Measurements from ENCODE around the gene MAL. TPM values are rescaled to one million over a fixed set of nuclear protein-coding genes. Genes with fewer than 3 reads are reported as not detected.

Gene MAL
- total RNA-seq, 1 donor from 2014 or later: 101 TPM

DNA sequence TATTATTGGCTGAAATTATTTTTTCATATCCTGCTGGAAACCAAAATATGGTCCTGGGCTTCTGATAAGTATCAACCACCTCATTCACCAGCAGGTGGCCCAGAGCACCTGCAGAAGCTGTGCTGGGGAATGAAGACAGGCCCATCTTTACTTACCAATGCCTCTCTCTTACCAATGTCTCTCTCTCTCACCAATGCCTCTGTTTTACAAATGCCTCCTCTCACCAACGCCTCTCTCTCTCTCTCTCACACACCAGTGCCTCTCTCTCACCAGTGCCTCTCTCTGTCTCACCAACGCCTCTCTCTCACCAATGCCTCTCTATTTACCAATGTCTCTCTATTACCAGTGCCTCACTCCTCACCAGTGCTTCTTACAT lies 2.3 kb upstream of the MAL start:
- Mint-ChIP-seq H3K4me3 (ENCODE audit: low read depth) (peak overlapping the region; percentile 38), H3K9me3 (no peaks in the 10 kb centered on the region), H3K27ac (peak overlapping the region; percentile 48), H3K27me3 (ENCODE audit: low read depth) (no peaks in the 10 kb centered on the region), H3K4me1 (ENCODE audit: low read depth) (peaks cover 49% of the 10 kb centered on the region), H3K36me3 (ENCODE audit: low read depth) (peaks cover 19% of the 10 kb centered on the region)
- peak; percentile 46 for DNase-seq (ENCODE audit: low spot score)
- intact Hi-C loops (cut with micrococcal nuclease): loop anchor here (2.0 kb wide), 2 partner anchors 18 to 142 kb away; partner anchors contain the start of gene ZNF2

DNA sequence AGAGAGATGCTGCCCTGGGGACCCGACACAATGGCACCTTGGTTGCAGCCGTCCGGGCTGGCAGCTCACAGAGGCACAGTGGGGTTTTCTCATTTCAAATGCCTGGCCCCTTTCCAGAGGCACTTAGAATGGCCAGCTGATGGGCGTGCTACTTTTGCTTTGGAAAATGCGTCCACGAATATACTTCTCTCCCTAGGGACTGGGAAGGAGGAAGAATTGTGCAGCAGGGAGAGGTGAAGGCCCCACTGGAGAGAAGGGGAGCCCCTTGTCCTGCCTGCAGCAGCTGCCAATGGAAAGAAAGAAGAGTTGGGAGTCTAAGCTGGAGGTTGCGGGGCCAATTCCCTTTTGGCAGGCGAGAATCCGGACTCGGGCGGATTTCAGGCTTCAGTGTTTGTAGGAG lies 1.1 kb upstream of the MAL start:
- peak overlapping the region; percentile 43 for H3K27ac Mint-ChIP-seq
- H3K4me1 Mint-ChIP-seq (ENCODE audit: low read depth): peaks cover 60% of the 10 kb centered on the region
- H3K9me3 Mint-ChIP-seq: no peaks in the 10 kb centered on the region
- peak overlapping the region; percentile 78 for H3K4me3 Mint-ChIP-seq (ENCODE audit: low read depth)
- intact Hi-C loops (cut with micrococcal nuclease): no loop called here
- no peaks in the 10 kb centered on the region for H3K27me3 Mint-ChIP-seq (ENCODE audit: low read depth)
- no peak for DNase-seq (ENCODE audit: low spot score)
- peaks cover 29% of the 10 kb centered on the region for H3K36me3 Mint-ChIP-seq (ENCODE audit: low read depth)

DNA sequence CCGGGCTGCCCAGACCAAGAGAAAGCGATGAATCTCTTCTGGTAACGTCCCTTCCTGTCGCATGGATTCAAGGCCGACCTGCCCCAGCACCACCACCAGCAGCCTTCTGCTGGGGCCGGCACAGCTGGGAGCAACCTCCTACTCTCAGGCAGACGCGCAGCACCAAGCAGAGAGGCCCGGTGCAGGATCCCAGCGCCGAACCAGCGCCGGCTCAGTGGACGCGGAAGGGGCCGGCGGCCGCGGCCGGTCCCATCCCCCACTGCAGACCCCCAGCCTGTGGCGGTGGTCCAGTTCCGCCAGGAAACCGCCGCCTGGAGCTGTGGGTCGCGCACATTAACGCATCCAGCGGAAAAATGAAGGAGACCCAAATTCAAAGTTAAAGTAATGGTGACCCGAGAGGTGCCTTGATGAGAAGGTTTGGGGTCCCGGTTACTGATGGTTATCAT lies 525 bp upstream of the MAL start:
- H3K4me3 Mint-ChIP-seq (ENCODE audit: low read depth): peak overlapping the region; percentile 78
- H3K27me3 Mint-ChIP-seq (ENCODE audit: low read depth): no peaks in the 10 kb centered on the region
- H3K27ac Mint-ChIP-seq: peak overlapping the region; percentile 76
- intact Hi-C loops (cut with micrococcal nuclease): loop anchor here (5.0 kb wide), 1 partner anchor 182 kb away; the partner anchor contains the start of gene ZNF892
- no peaks in the 10 kb centered on the region for H3K9me3 Mint-ChIP-seq
- peaks cover 35% of the 10 kb centered on the region for H3K36me3 Mint-ChIP-seq (ENCODE audit: low read depth)
- DNase-seq (ENCODE audit: low spot score): no peak
- peaks cover 65% of the 10 kb centered on the region for H3K4me1 Mint-ChIP-seq (ENCODE audit: low read depth)

DNA sequence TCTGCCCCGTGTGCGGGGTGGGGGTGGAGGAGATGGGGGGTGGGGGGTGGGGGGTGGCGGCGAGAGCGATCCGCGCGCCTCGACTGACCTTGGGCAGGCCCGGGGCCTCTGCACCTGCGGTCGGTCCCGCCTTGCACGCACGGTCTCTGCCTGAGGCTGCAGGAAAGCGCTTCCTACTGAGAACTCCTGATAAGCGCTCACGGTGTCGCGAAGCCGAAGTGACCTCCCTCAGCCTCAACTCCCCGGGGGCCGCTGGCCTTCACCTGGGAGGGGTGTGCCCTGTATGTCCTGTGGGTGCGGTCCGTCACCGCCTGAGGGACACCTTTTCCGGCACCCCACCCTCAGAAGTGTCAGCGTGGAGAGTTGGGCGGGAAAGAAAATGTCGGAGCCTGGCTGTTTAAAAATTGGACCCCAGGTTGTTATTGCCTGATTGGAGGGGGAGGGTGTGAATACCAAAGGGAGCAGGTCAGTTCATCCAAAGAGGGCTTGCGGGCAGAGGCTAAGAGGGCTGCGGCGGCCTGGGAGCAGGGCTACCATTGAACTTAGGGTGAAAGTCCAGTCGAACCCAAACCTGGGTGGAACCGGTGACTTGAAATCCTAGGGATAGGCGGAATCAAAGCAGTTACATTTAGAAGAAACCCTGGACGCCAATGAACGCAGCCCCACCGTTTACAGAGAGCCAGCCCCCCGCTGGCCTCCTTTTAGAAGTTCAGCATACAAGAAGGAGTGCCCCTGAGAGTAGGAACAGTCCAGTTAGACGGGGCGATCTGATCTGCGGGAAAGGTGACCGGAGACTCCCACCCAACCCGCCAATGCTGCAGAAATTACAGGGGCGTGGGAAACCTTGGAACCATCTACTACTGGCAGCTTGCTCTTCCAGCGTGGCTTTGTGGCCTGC lies 1.2 kb downstream of the MAL start:
- intact Hi-C loops (cut with micrococcal nuclease): loop anchor here (1.0 to 5.0 kb wide), 2 partner anchors 25 to 181 kb away; partner anchors contain the start of gene ZNF892
- Mint-ChIP-seq H3K27me3 (ENCODE audit: low read depth) (no peaks in the 10 kb centered on the region), H3K27ac (peak overlapping the region; percentile 87), H3K4me3 (ENCODE audit: low read depth) (peak overlapping the region; percentile 99), H3K4me1 (ENCODE audit: low read depth) (peaks cover 65% of the 10 kb centered on the region), H3K9me3 (no peaks in the 10 kb centered on the region), H3K36me3 (ENCODE audit: low read depth) (peaks cover 43% of the 10 kb centered on the region)
- peak; percentile 32 for DNase-seq (ENCODE audit: low spot score)

DNA sequence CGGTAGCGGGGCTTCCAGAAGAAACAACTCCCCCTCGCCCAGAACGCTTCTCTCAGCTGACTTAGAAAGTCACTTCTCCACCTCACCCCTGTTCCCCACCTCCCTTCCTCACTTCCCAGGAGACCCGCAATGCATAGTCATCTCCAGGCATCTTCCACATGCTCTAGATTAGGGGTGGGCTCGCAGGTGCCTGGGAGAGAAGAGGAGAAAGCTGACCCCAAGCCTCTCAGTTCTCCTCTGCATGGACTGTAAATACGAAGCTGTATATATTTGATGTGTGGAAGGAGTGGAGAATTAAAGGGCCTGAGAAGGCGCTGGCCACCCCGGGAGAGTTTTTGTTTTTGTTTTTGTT lies 1.8 kb downstream of the MAL start:
- no peaks in the 10 kb centered on the region for H3K9me3 Mint-ChIP-seq
- DNase-seq (ENCODE audit: low spot score): no peak
- intact Hi-C loops (cut with micrococcal nuclease): loop anchor here (5.0 kb wide), 1 partner anchor 180 kb away; the partner anchor contains the start of gene ZNF892
- H3K36me3 Mint-ChIP-seq (ENCODE audit: low read depth): peaks cover 46% of the 10 kb centered on the region
- H3K27ac Mint-ChIP-seq: peak overlapping the region; percentile 87
- H3K4me1 Mint-ChIP-seq (ENCODE audit: low read depth): peaks cover 61% of the 10 kb centered on the region
- no peaks in the 10 kb centered on the region for H3K27me3 Mint-ChIP-seq (ENCODE audit: low read depth)
- peak overlapping the region; percentile 99 for H3K4me3 Mint-ChIP-seq (ENCODE audit: low read depth)

DNA sequence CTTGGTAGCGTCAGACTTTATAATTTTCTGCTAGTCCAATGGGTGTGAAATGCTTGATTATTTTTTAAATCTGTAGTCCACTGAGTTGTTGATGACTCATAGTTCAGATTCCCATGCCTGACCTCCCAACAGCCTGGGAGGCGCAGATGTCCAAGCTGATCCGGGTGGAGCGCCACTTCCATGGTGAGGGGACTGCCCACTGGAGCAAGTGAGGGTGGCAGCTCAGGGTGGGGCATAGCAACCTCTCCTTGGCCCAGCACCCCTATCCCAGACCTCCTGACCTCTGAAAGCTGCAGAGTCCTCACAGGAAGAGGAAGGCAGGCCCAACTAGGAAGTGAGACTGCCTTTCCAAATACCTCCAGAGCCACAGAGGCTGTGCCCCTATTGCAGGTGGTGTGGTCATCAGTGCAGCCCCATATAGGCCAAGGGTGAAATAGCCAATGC lies 4.4 kb downstream of the MAL start:
- Mint-ChIP-seq H3K36me3 (ENCODE audit: low read depth) (peaks cover 46% of the 10 kb centered on the region), H3K27me3 (ENCODE audit: low read depth) (no peaks in the 10 kb centered on the region), H3K27ac (no peak overlapping the region), H3K4me3 (ENCODE audit: low read depth) (peak overlapping the region; percentile 8), H3K9me3 (no peaks in the 10 kb centered on the region), H3K4me1 (ENCODE audit: low read depth) (peaks cover 36% of the 10 kb centered on the region)
- intact Hi-C loops (cut with micrococcal nuclease): loop anchor here (5.0 kb wide), 1 partner anchor 177 kb away; the partner anchor contains the start of gene ZNF892
- DNase-seq (ENCODE audit: low spot score): no peak

DNA sequence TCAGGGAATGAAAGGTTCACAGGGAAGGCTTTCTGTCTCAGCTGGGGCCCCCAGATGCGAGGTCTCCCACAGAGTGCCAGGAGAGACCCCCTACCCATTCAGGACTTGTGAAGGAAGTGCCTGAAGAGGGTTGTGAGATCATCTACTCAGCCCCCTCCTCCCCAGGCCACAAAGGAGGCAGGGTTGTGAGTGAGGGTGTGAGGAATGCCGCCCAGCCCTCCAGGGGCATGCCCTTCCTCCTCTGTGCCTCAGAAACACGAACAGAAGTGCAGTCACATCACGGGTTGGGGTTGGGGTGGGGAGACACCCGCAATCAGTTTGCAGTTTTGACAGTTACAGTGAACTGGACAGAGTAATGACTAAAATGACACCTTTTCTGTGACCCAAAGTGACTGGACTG lies 5.0 kb downstream of the MAL start:
- no peak for DNase-seq (ENCODE audit: low spot score)
- intact Hi-C loops (cut with micrococcal nuclease): no loop called here
- Mint-ChIP-seq H3K4me1 (ENCODE audit: low read depth) (peaks cover 36% of the 10 kb centered on the region), H3K9me3 (no peaks in the 10 kb centered on the region), H3K27ac (no peak overlapping the region), H3K4me3 (ENCODE audit: low read depth) (no peak overlapping the region), H3K36me3 (ENCODE audit: low read depth) (peaks cover 48% of the 10 kb centered on the region), H3K27me3 (ENCODE audit: low read depth) (no peaks in the 10 kb centered on the region)

DNA sequence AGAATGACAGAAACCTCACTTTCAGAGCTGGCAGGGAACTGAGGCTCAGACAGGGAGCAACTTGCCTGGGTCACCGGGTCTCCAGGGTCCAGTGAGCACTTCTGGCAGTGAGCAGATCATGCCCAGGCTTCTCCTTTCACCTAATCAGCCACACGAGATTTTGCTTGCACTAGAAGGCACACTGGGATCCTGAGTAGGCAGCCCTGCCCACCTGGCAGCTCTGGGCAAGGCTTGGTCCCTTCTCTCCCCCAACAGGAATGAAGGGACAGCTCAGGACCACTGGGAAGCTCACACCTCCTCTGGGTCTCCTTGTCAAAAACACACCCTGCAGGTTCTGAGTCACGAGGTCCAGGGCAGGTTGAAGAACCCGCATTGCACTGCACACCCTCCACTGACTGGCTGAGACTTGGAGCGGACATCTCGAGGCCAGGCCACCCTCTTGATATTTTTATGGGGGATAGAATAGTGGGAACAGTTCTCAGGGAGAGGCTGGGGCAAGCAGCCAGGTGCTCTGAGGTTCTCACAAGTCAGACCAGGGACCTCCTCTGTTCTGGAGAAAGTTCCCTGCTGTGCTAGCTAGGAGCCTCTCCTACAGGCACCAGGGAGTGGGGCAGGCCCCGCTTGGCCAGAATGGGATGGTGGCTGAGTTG lies 5.7 kb downstream of the MAL start:
- DNase-seq (ENCODE audit: low spot score): no peak
- H3K9me3 Mint-ChIP-seq: no peaks in the 10 kb centered on the region
- H3K36me3 Mint-ChIP-seq (ENCODE audit: low read depth): peaks cover 43% of the 10 kb centered on the region
- intact Hi-C loops (cut with micrococcal nuclease): no loop called here
- no peaks in the 10 kb centered on the region for H3K27me3 Mint-ChIP-seq (ENCODE audit: low read depth)
- no peak overlapping the region for H3K4me3 Mint-ChIP-seq (ENCODE audit: low read depth)
- no peak overlapping the region for H3K27ac Mint-ChIP-seq
- peaks cover 31% of the 10 kb centered on the region for H3K4me1 Mint-ChIP-seq (ENCODE audit: low read depth)

DNA sequence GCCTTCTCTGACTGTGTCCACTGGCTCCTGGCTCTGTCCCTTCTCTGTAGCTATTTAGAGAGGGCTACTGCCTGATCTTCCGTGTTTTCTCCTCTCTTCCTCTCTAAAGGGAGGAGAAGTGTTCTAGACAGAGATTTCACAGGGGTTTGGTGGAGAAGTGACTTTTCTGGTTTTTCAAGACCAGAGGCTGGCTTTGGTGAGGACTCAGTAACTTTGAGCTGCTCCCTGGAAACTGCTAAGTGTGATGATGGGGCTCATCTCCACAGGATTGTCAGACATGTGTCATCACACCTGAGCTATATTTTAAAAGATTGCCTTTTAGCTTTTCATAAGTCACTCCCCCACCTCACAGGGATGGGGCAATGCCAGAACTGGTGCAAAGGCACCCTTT lies 6.2 kb downstream of the MAL start:
- Mint-ChIP-seq H3K4me1 (ENCODE audit: low read depth) (peaks cover 33% of the 10 kb centered on the region), H3K27me3 (ENCODE audit: low read depth) (no peaks in the 10 kb centered on the region), H3K9me3 (peaks cover 4% of the 10 kb centered on the region), H3K4me3 (ENCODE audit: low read depth) (no peak overlapping the region), H3K27ac (no peak overlapping the region), H3K36me3 (ENCODE audit: low read depth) (peaks cover 46% of the 10 kb centered on the region)
- intact Hi-C loops (cut with micrococcal nuclease): no loop called here
- DNase-seq (ENCODE audit: low spot score): no peak

DNA sequence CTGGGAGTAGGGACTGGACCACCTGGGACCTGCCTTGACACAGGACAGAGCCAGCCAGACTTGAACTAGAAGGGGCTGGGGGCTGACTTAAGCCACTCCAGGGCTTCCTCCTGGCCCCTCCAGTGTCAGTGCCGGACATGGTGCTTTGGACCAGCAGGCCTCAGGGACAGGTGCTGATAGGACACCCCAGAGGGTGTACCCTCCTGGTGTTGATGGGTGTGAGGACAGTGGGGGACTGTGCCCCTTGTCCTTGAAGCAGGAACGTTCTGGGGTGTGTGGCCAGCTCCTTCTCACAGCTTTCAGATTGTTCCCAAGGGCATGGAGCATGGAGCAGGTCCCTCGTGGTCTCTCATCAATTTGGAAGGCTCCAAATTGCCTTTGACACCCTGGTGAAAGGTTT lies 6.8 kb downstream of the MAL start:
- no peaks in the 10 kb centered on the region for H3K27me3 Mint-ChIP-seq (ENCODE audit: low read depth)
- H3K9me3 Mint-ChIP-seq: peaks cover 11% of the 10 kb centered on the region
- intact Hi-C loops (cut with micrococcal nuclease): no loop called here
- H3K4me1 Mint-ChIP-seq (ENCODE audit: low read depth): peaks cover 33% of the 10 kb centered on the region
- DNase-seq (ENCODE audit: low spot score): no peak
- no peak overlapping the region for H3K4me3 Mint-ChIP-seq (ENCODE audit: low read depth)
- H3K27ac Mint-ChIP-seq: no peak overlapping the region
- H3K36me3 Mint-ChIP-seq (ENCODE audit: low read depth): peaks cover 46% of the 10 kb centered on the region

DNA sequence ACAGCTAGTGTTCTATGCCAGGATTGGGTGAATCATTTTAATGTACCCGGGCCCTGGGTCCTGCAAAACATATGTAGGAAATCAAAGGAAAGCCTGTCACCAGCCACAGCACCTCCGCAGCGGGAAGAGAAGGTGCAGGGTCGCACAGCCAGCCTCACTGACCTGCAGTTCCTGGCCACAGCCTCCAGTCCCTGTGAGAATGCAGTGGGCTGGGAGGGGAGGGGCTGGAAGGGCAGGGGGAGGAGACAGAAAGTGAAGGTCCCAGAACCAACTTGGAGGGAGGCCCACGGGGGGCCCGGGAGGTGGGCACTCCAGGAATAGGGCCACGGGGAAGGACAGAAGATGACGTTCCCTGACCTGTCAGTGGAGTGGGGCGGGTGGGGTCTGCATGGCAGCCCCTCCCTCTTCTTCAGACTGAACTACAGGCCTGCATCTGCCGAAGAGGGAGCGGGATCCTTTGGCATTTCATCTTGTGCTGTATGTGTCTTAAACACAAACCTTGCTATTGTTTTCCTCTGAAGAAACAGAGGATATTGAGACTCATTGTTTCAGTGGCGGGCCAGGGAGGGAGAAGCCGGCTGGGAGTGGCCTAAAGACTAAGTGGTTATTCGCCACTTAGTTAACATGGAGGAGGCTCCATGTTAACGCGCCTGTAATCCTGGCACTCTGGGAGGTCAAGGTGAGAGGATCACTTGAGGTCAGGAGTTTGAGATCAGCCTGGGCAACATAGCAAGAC lies 7.5 kb downstream of the MAL start:
- Mint-ChIP-seq H3K9me3 (peaks cover 18% of the 10 kb centered on the region), H3K4me3 (ENCODE audit: low read depth) (no peak overlapping the region), H3K36me3 (ENCODE audit: low read depth) (peaks cover 47% of the 10 kb centered on the region), H3K4me1 (ENCODE audit: low read depth) (peaks cover 35% of the 10 kb centered on the region), H3K27me3 (ENCODE audit: low read depth) (no peaks in the 10 kb centered on the region), H3K27ac (no peak overlapping the region)
- DNase-seq (ENCODE audit: low spot score): no peak
- intact Hi-C loops (cut with micrococcal nuclease): no loop called here

DNA sequence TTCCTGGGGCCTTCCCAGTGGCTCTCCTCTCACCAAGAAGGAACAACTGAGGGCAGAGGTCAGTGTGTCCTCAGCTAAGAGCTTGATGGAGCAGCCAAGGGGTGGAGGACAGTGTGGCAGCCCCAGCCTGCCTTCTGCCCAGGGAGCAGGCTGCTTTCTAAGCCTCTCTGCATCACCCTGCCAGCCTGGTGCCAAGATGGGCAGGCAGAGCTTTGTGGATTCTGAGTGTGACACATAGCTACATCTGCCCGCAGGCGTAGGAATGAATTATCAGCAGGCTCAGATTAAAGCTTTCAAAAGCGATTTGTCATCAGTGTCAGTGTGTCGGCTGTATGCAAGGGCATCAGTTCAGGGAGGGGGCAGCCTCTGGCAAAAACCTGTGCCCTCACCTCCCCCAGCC lies 8.7 kb downstream of the MAL start:
- Mint-ChIP-seq H3K27ac (no peak overlapping the region), H3K4me3 (ENCODE audit: low read depth) (no peak overlapping the region), H3K36me3 (ENCODE audit: low read depth) (peaks cover 51% of the 10 kb centered on the region)

More for the DNA sequence above, 8.7 kb downstream of the MAL start:
- Mint-ChIP-seq H3K4me1 (ENCODE audit: low read depth) (peaks cover 38% of the 10 kb centered on the region), H3K27me3 (ENCODE audit: low read depth) (no peaks in the 10 kb centered on the region), H3K9me3 (peaks cover 29% of the 10 kb centered on the region)
- intact Hi-C loops (cut with micrococcal nuclease): no loop called here
- DNase-seq (ENCODE audit: low spot score): no peak
